ENCODE measurements around the gene WWTR1. TPM values are rescaled to one million over a fixed set of nuclear protein-coding genes. Genes with fewer than 3 reads are reported as not detected.

Gene WWTR1
- total RNA-seq, 1 experiment from 2014 or later: 25.5 TPM

DNA sequence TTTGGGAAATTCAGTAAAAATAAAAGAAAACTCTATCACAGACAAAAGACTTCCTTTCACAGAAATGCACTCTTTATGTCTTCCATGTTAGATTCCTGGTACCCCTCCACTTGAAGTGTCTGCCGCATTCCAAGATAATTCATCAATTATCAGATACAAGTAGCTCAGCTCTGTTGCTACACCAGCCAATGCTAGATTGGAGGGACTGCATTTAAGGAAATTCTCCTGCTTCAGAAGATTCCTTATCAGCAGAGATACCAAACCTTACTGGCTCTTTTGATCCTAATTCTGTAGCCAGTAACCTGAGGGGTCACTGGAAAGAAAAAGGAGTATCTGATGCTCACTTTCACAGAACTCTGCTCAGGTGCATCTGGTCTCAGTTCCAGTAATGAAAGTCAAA, 119.5 kb downstream of the WWTR1 start:
- ChIA-PET POLR2A (interaction anchor here (0.7 kb wide), 1 partner anchor 1468 kb away, joined by 4 read pairs; no protein-coding TSS in a partner anchor), CTCF (no interaction called here)
- peaks cover 16% of the 10 kb centered on the region for H3K36me3 Mint-ChIP-seq
- DNase-seq (ENCODE audit: low spot score) (no peak), ATAC-seq (no peak)
- TF ChIP-seq NR3C1 (CRISPR knock-in tag; conservative IDR thresholded peaks at IDR 0.05; ENCODE audit: low read depth) (no peak), IRF2 (CRISPR knock-in tag; IDR thresholded peaks at IDR 0.05; ENCODE audit: borderline replicate concordance, low read depth) (no peak), ATF1 (CRISPR knock-in tag; IDR thresholded peaks at IDR 0.05) (no peak), ZNF263 (CRISPR knock-in tag; IDR thresholded peaks at IDR 0.05; ENCODE audit: low read depth) (no peak), ZNF219 (CRISPR knock-in tag; IDR thresholded peaks at IDR 0.05; ENCODE audit: borderline replicate concordance) (no peak)
- TF ChIP-seq, protein P1, sequence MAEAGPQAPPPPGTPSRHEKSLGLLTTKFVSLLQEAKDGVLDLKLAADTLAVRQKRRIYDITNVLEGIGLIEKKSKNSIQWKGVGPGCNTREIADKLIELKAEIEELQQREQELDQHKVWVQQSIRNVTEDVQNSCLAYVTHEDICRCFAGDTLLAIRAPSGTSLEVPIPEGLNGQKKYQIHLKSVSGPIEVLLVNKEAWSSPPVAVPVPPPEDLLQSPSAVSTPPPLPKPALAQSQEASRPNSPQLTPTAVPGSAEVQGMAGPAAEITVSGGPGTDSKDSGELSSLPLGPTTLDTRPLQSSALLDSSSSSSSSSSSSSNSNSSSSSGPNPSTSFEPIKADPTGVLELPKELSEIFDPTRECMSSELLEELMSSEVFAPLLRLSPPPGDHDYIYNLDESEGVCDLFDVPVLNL (CRISPR knock-in tag; IDR thresholded peaks at IDR 0.05; ENCODE audit: borderline replicate concordance, low read depth): no peak
- TF ChIP-seq, protein P2, sequence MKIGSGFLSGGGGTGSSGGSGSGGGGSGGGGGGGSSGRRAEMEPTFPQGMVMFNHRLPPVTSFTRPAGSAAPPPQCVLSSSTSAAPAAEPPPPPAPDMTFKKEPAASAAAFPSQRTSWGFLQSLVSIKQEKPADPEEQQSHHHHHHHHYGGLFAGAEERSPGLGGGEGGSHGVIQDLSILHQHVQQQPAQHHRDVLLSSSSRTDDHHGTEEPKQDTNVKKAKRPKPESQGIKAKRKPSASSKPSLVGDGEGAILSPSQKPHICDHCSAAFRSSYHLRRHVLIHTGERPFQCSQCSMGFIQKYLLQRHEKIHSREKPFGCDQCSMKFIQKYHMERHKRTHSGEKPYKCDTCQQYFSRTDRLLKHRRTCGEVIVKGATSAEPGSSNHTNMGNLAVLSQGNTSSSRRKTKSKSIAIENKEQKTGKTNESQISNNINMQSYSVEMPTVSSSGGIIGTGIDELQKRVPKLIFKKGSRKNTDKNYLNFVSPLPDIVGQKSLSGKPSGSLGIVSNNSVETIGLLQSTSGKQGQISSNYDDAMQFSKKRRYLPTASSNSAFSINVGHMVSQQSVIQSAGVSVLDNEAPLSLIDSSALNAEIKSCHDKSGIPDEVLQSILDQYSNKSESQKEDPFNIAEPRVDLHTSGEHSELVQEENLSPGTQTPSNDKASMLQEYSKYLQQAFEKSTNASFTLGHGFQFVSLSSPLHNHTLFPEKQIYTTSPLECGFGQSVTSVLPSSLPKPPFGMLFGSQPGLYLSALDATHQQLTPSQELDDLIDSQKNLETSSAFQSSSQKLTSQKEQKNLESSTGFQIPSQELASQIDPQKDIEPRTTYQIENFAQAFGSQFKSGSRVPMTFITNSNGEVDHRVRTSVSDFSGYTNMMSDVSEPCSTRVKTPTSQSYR (CRISPR knock-in tag; IDR thresholded peaks at IDR 0.05): no peak
- TF ChIP-seq, protein P3, sequence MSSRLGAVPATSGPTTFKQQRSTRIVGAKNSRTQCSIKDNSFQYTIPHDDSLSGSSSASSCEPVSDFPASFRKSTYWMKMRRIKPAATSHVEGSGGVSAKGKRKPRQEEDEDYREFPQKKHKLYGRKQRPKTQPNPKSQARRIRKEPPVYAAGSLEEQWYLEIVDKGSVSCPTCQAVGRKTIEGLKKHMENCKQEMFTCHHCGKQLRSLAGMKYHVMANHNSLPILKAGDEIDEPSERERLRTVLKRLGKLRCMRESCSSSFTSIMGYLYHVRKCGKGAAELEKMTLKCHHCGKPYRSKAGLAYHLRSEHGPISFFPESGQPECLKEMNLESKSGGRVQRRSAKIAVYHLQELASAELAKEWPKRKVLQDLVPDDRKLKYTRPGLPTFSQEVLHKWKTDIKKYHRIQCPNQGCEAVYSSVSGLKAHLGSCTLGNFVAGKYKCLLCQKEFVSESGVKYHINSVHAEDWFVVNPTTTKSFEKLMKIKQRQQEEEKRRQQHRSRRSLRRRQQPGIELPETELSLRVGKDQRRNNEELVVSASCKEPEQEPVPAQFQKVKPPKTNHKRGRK (CRISPR knock-in tag; IDR thresholded peaks at IDR 0.05; ENCODE audit: borderline replicate concordance): no peak
- TF ChIP-seq, protein P4, sequence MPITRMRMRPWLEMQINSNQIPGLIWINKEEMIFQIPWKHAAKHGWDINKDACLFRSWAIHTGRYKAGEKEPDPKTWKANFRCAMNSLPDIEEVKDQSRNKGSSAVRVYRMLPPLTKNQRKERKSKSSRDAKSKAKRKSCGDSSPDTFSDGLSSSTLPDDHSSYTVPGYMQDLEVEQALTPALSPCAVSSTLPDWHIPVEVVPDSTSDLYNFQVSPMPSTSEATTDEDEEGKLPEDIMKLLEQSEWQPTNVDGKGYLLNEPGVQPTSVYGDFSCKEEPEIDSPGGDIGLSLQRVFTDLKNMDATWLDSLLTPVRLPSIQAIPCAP (CRISPR knock-in tag; IDR thresholded peaks at IDR 0.05): no peak
- TF ChIP-seq, protein P5, sequence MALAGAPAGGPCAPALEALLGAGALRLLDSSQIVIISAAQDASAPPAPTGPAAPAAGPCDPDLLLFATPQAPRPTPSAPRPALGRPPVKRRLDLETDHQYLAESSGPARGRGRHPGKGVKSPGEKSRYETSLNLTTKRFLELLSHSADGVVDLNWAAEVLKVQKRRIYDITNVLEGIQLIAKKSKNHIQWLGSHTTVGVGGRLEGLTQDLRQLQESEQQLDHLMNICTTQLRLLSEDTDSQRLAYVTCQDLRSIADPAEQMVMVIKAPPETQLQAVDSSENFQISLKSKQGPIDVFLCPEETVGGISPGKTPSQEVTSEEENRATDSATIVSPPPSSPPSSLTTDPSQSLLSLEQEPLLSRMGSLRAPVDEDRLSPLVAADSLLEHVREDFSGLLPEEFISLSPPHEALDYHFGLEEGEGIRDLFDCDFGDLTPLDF (CRISPR knock-in tag; IDR thresholded peaks at IDR 0.05): no peak
- H3K27me3 Mint-ChIP-seq (ENCODE audit: low read depth): no peaks in the 10 kb centered on the region
- H3K4me1 Mint-ChIP-seq: peaks cover 48% of the 10 kb centered on the region
- H3K4me3 Mint-ChIP-seq: no peak overlapping the region
- no peak overlapping the region for H3K27ac Mint-ChIP-seq
- no peaks in the 10 kb centered on the region for H3K9me3 Mint-ChIP-seq

DNA sequence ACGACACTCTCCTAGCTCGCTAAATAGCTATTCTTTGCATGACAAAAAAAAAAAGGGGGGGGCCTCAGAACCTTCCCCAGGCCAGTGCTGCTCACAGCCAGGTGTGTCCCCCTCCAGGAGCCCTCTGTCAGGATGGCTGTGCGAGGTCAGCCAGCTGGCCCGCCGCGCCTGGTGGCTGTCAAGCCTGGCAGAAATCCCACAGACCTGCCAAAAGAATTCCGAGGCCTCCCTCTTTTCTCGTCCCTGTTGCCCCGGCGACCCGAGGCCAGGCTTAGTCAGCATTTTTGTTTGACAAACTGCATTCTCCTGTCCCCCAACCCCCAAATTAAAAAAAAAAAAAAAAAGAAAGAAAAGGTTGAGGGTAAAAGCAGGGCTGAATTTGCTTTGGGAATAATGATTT, 121.4 kb downstream of the WWTR1 start:
- DNase-seq (ENCODE audit: low spot score) (peak; percentile 74), ATAC-seq (peak; percentile 82)
- POLR2A ChIA-PET: interaction anchor here (0.6 to 0.7 kb wide), 3 partner anchors 106 to 166 kb away, joined by 3 to 4 read pairs (median 4); no protein-coding TSS in a partner anchor
- TF ChIP-seq PRRX2 (CRISPR knock-in tag; IDR thresholded peaks at IDR 0.05): no peak
- no peak for TF ChIP-seq ZNF671 (CRISPR knock-in tag; IDR thresholded peaks at IDR 0.05)
- no peak for TF ChIP-seq GTF2I (CRISPR knock-in tag; conservative IDR thresholded peaks at IDR 0.05)
- TF ChIP-seq, protein P6, sequence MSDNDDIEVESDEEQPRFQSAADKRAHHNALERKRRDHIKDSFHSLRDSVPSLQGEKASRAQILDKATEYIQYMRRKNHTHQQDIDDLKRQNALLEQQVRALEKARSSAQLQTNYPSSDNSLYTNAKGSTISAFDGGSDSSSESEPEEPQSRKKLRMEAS (CRISPR knock-in tag; IDR thresholded peaks at IDR 0.05): no peak
- no peak for TF ChIP-seq TP53 (CRISPR knock-in tag; IDR thresholded peaks at IDR 0.05)
- no peak for TF ChIP-seq FOXJ3 (CRISPR knock-in tag; IDR thresholded peaks at IDR 0.05; ENCODE audit: borderline replicate concordance)
- no peak for TF ChIP-seq CREB1 (CRISPR knock-in tag; IDR thresholded peaks at IDR 0.05)
- Mint-ChIP-seq H3K4me1 (peaks cover 51% of the 10 kb centered on the region), H3K4me3 (0 out of 2 replicates have a peak overlapping the region, but pooled peaks have one; percentile 19), H3K27me3 (ENCODE audit: low read depth) (no peaks in the 10 kb centered on the region), H3K36me3 (peaks cover 2% of the 10 kb centered on the region; the same call in 1 of the 2 replicates), H3K9me3 (no peaks in the 10 kb centered on the region), H3K27ac (no peak overlapping the region)
- CTCF ChIA-PET: interaction anchor here (0.9 to 2.5 kb wide), 6 partner anchors 32 to 343 kb away, joined by 3 to 6 read pairs (median 5); no protein-coding TSS in a partner anchor

Data from WTC11 (cell line).